Tibial nerve (tissue), 4 donors: Measurements from ENCODE around the gene IL16. TPM values are rescaled to one million over a fixed set of nuclear protein-coding genes. Genes with fewer than 3 reads are reported as not detected.

Experiments used
- DNase-seq, 2 donors: peaks; one replicate each; pipeline ENCODE4 v3.0.0-alpha.2; 2019; ENCODE audit warnings: low spot score in 2 of 2
- H3K27ac ChIP-seq, 4 donors: fragments of 200-600 bp; sonication (generic) in 3 of 4; one replicate each; pipeline ENCODE4 v1.5.1; 2017 to 2019; ENCODE audit warnings: mild to moderate bottlenecking in 1 of 4
- H3K27me3 ChIP-seq, 2 donors: fragments of 200-600 bp; sonication (generic) in 1 of 2; one replicate each; pipeline versions ENCODE4 v1.5.1 to v1.6.0; 2017 to 2019
- H3K36me3 ChIP-seq, 3 donors: fragments of 200-600 bp; sonication (generic); one replicate each; pipeline ENCODE4 v1.5.1; 2018 to 2019
- H3K4me1 ChIP-seq, 4 donors: fragments of 200-600 bp; sonication (generic) in 3 of 4; one replicate each; pipeline ENCODE4 v1.5.1; 2017 to 2019
- H3K4me3 ChIP-seq, 4 donors: fragments of 200-600 bp; sonication (generic) in 3 of 4; one replicate each; pipeline ENCODE4 v1.5.1; 2017 to 2019; ENCODE audit warnings: mild to moderate bottlenecking in 1 of 4, moderate library complexity in 1 of 4
- H3K9me3 ChIP-seq, 4 donors: fragments of 200-600 bp; sonication (generic) in 3 of 4; one replicate each; pipeline ENCODE4 v1.5.1; 2017 to 2019
- EP300 ChIP-seq, 2 donors: sonication (generic); formaldehyde crosslinking; IDR thresholded peaks; one replicate each; pipeline ENCODE4 v1.6.1; 2017; ENCODE audit warnings: antibody characterized with exemption in 2 of 2, mild to moderate bottlenecking in 1 of 2
- POLR2A ChIP-seq, 2 donors: fragments of 450-650 bp; IDR thresholded peaks; one replicate each; pipeline ENCODE4 v1.6.1; 2017; ENCODE audit warnings: antibody characterized with exemption in 2 of 2, mild to moderate bottlenecking in 2 of 2, moderate library complexity in 2 of 2
- WGBS, 2 donors: methylation state at CpG; one replicate each; pipeline ENCODE4 v1.1.5; 2018; 5-methylcytosine and 5-hydroxymethylcytosine counted together
- total RNA-seq, 4 donors: library from RNA; depleted of rRNA; stranded (reverse); fragments of >200 nt; gene quantifications; one replicate each; pipeline ENCODE4 v1.1.0, GENCODE V29; 2016
- TF ChIP-seq, protein P1 (sequence below), 5 experiments: fragments of 200-600 bp in 3 of 5; fragments of 450-650 bp in 2 of 5; sonication (generic) in 3 of 5; IDR thresholded peaks; one replicate each; pipeline ENCODE4 v1.5.1; 2016 to 2019; ENCODE audit warnings: antibody characterized with exemption in 5 of 5, mild to moderate bottlenecking in 3 of 5, moderate library complexity in 2 of 5

IL16 gene
- total RNA-seq, 4 donors from 2014 or later, result 69.3 to 80.2 (median 75.1) TPM

DNA sequence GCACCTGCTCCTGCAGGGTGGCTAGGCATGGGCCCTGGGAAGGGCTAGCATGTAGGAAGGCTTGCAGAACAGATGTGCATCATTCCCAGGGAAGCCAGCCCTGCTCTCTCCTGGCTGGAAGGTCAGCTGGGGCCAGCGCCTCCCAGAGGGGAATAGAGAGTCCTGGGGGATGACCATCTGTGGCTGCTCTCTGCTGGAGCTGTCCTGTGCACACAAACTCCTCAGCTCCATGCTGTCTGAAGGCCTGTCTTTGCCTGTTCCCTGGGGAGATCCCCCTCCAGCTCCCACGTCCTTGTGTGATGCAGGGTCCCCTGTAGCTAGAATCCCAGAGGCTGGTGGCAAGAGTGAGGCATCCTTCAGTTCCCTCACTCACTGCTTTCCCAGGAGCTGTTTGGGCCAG is 19.3 kb downstream of the IL16 start:
- H3K36me3 ChIP-seq, result peaks cover 0 to 7% (median 0%) of the 10 kb centered on the region in 3 donors
- TF ChIP-seq, protein P1, sequence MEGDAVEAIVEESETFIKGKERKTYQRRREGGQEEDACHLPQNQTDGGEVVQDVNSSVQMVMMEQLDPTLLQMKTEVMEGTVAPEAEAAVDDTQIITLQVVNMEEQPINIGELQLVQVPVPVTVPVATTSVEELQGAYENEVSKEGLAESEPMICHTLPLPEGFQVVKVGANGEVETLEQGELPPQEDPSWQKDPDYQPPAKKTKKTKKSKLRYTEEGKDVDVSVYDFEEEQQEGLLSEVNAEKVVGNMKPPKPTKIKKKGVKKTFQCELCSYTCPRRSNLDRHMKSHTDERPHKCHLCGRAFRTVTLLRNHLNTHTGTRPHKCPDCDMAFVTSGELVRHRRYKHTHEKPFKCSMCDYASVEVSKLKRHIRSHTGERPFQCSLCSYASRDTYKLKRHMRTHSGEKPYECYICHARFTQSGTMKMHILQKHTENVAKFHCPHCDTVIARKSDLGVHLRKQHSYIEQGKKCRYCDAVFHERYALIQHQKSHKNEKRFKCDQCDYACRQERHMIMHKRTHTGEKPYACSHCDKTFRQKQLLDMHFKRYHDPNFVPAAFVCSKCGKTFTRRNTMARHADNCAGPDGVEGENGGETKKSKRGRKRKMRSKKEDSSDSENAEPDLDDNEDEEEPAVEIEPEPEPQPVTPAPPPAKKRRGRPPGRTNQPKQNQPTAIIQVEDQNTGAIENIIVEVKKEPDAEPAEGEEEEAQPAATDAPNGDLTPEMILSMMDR (IDR thresholded peaks at IDR 0.05), result no peak
- no peak for TF ChIP-seq EP300 (IDR thresholded peaks at IDR 0.05)
- TF ChIP-seq POLR2A (IDR thresholded peaks at IDR 0.05), result no peak
- H3K4me1 ChIP-seq, result peaks cover 0 to 11% (median 2%) of the 10 kb centered on the region in 4 donors
- H3K27ac ChIP-seq, result peak overlapping the region in 1 of 4 donors; percentile 16
- no peak for DNase-seq
- WGBS, 2 donors, result 79 to 94% methylated on average over 2 of the region's 2 CpGs
- no peaks in the 10 kb centered on the region for H3K27me3 ChIP-seq
- no peak overlapping the region for H3K4me3 ChIP-seq
- peaks cover 0 to 30% (median 6%) of the 10 kb centered on the region in 4 donors for H3K9me3 ChIP-seq

- 73 to 74% methylated on average over 3 of the region's 3 CpGs for WGBS, 2 donors
- Histone ChIP-seq H3K9me3 (peaks cover 0 to 30% (median 6%) of the 10 kb centered on the region in 4 donors), H3K4me3 (no peak overlapping the region), H3K36me3 (peaks cover 0 to 7% (median 0%) of the 10 kb centered on the region in 3 donors), H3K27me3 (no peaks in the 10 kb centered on the region), H3K27ac (no peak overlapping the region), H3K4me1 (peaks cover 0 to 15% (median 2%) of the 10 kb centered on the region in 4 donors)
- no peak for TF ChIP-seq POLR2A (IDR thresholded peaks at IDR 0.05)
- no peak for TF ChIP-seq EP300 (IDR thresholded peaks at IDR 0.05)
- TF ChIP-seq, protein P1 (IDR thresholded peaks at IDR 0.05), result no peak
- no peak for DNase-seq
Measured at GRCh38 chr15:81216422-81216821, 19.7 kb downstream of the IL16 start.

GRCh38 chr15:81221449-81221848 is 24.8 kb downstream of the IL16 start:
- 25 to 29% methylated on average over 1 of the region's 1 CpG for WGBS, 2 donors
- Histone ChIP-seq H3K9me3 (no peaks in the 10 kb centered on the region), H3K4me3 (no peak overlapping the region), H3K27me3 (no peaks in the 10 kb centered on the region), H3K36me3 (no peaks in the 10 kb centered on the region), H3K4me1 (peaks cover 0 to 65% (median 9%) of the 10 kb centered on the region in 4 donors), H3K27ac (peak overlapping the region in 2 of 4 donors; percentile 73 to 77)
- DNase-seq, result no peak
- TF ChIP-seq EP300 (IDR thresholded peaks at IDR 0.05), result peak in 1 of 2 donors; percentile 63
- TF ChIP-seq, protein P1 (IDR thresholded peaks at IDR 0.05), result no peak

DNA sequence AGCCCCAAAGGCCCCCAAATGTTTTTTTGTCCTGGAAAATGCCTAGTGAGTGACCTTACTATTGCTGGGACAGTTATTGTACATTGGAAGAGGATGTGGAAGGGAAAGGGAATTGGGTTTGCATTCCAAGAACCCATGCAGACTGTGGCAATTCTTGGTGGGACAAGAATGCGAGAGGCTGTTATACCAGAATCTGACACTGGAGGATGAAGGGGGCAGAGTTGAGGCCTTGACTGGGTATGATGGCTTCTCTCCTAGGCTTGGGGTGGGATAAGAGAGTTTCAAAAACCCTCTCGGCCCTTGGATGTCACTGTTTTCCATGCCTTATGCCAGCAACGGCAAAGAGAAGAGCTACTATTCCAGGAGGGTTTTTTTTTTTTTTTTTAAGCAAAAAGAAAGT is 25.3 kb downstream of the IL16 start:
- DNase-seq, result no peak
- Histone ChIP-seq H3K27ac (peak overlapping the region in 2 of 4 donors; percentile 73 to 77), H3K4me3 (no peak overlapping the region), H3K4me1 (peaks cover 0 to 66% (median 9%) of the 10 kb centered on the region in 4 donors), H3K27me3 (no peaks in the 10 kb centered on the region), H3K9me3 (no peaks in the 10 kb centered on the region), H3K36me3 (no peaks in the 10 kb centered on the region)
- TF ChIP-seq, protein P1 (IDR thresholded peaks at IDR 0.05), result no peak
- no peak for TF ChIP-seq POLR2A (IDR thresholded peaks at IDR 0.05)
- no peak for TF ChIP-seq EP300 (IDR thresholded peaks at IDR 0.05)
- 77 to 81% methylated on average over 3 of the region's 3 CpGs for WGBS, 2 donors

- Histone ChIP-seq H3K27ac (peak overlapping the region in 3 of 4 donors; percentile 0 to 77 (median 73)), H3K4me1 (peaks cover 0 to 66% (median 9%) of the 10 kb centered on the region in 4 donors), H3K27me3 (no peaks in the 10 kb centered on the region), H3K9me3 (no peaks in the 10 kb centered on the region), H3K4me3 (no peak overlapping the region), H3K36me3 (no peaks in the 10 kb centered on the region)
- no peak for DNase-seq
- no peak for TF ChIP-seq POLR2A (IDR thresholded peaks at IDR 0.05)
- TF ChIP-seq EP300 (IDR thresholded peaks at IDR 0.05), result no peak
- TF ChIP-seq, protein P1 (IDR thresholded peaks at IDR 0.05), result no peak
- WGBS, 2 donors, result 74 to 85% methylated on average over 2 of the region's 2 CpGs
Measured at GRCh38 chr15:81223346-81223971, 26.8 kb downstream of the IL16 start.
